Subcutaneous adipose tissue (tissue), 4 donors: ENCODE results near the gene OVCA2. TPM values are rescaled to one million over a fixed set of nuclear protein-coding genes. Genes with fewer than 3 reads are reported as not detected.

Experiments
- CTCF ChIP-seq: fragments of 450-650 bp; IDR thresholded peaks from one replicate; pipeline ENCODE4 v1.5.1; 2016; ENCODE audit warnings: low read depth, mild to moderate bottlenecking, control low read depth, antibody characterized with exemption, moderate library complexity
- total RNA-seq, 4 donors: library from RNA; depleted of rRNA; stranded (reverse); fragments of >200 nt; gene quantifications; one replicate each; pipeline ENCODE4 v1.1.0, GENCODE V29; 2016

OVCA2 gene
- total RNA-seq, 4 donors from 2014 or later, result 26.9 to 30.8 (median 29.5) TPM

DNA sequence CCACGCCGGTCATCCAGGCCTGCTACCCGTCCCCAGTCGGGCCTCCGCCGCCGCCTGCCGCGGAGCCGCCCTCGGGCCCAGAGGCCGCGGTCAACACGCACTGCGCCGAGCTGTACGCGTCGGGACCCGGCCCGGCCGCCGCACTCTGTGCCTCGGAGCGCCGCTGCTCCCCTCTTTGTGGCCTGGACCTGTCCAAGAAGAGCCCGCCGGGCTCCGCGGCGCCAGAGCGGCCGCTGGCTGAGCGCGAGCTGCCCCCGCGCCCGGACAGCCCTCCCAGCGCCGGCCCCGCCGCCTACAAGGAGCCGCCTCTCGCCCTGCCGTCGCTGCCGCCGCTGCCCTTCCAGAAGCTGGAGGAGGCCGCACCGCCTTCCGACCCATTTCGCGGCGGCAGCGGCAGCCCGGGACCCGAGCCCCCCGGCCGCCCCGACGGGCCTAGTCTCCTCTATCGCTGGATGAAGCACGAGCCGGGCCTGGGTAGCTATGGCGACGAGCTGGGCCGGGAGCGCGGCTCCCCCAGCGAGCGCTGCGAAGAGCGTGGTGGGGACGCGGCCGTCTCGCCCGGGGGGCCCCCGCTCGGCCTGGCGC, 15.4 kb downstream of the OVCA2 start:
- TF ChIP-seq CTCF, result no peak

GRCh38 chr17:2057760-2058585, 16.2 kb downstream of the OVCA2 start:
- no peak for TF ChIP-seq CTCF

DNA sequence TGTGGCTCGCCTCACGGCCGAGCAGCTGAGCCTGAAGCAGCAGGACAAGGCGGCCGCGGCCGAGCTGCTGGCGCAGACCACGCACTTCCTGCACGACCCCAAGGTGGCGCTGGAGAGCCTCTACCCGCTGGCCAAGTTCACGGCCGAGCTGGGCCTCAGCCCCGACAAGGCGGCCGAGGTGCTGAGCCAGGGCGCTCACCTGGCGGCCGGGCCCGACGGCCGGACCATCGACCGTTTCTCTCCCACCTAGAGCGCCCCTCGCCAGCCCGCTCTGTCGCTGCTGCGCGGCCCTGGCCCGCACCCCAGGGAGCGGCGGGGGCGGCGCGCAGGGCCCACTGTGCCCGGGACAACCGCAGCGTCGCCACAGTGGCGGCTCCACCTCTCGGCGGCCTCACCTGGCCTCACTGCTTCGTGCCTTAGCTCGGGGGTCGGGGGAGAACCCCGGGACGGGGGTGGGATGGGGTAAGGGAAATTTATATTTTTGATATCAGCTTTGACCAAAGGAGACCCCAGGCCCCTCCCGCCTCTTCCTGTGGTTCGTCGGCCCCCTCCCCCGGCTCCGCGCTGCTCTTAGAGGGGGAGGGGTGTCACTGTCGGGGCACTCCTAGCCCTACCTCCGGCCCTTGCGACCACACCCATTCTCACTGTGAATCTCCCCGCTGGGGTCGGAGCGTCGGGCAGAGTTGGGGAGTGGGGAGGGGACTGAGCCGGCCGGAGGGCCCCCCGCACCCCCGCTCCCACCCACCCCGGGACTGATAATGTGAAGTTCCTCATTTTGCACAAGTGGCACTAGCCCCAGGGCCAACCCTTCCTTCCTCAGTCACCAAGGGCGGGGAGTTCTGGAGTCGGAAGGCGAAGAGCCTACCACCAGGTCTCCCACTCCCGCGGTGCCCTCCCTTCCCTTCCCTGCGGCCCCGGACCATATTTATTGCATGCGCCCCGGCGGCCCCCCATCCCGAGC, 17.0 kb downstream of the OVCA2 start:
- no peak for TF ChIP-seq CTCF

DNA sequence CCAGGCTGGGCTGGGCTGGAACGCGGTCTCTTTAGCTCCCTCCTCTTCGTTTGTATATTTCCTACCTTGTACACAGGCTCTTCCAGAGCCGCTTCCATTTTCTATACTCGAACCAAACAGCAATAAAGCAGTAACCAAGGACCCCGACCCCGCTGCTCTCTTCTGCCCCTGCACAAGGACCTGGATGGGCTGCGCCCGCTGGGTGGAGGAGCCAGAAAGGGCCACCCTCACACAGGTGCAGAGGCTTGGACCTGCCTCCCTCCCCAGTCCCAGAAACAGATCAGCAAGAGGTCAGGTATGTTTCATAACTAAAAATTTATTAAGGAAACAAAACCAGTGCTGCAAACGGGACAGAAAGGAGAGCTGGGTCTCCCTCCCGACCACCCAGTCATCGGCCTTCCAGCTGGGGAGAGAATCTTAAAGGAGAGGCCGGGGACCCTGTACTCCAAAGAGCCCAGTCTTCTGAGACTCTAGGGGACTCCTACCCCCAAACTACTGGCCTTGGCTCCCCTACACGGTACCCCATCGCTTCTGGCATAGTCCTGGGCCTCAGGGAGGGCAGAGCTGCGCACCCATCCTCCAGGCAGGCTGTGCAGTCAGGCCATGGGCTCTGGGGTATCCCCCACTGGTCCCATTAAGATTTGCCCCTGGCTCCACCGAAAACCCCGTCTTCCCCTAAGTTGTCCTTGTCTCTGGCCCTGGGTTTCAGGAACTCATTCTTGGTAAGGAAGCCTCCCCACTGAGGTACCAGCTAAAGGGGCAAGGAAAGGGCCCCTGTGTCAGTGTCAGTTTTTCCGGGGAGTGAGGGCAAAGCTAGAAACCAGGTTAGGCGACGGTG, 17.9 kb downstream of the OVCA2 start:
- TF ChIP-seq CTCF, result no peak

GRCh38 chr17:2060385-2060658, 18.5 kb downstream of the OVCA2 start:
- TF ChIP-seq CTCF, result no peak

DNA sequence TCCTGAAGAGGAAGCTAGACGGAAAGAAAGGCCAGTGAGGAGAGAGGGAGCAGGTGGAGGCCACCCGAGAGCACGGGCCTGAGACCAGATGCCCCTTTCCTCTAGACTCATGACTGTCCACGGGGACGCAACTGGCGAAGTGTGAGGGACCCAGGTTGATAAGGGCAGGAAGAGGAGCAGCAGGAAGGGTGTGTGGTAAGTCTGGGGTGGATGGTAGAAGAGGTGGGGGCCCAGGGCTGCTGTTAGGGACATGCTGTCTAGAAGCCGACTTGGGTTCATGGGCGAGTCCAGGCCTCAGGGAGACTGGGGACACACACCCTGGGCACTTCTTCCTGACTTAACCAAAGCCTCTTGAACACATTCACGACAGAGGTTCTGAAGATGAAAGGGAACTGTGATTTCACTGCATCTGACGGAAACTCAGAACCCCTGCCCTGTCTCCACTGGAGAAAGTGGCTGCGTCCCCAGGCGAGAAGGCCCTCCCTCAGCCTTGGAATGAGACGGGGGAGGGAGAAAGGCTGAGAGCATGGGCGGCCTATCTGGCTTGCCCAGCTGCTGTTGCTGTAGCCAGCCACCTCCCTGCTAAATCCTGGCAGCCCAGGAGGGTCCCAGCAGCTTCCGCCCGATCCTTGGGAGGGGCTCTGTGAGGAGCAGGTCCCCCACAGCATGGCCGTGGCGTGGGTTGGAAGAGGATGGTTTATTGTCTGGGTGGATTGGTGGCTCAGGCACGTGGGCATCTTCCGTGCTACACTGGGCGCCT, 19.0 kb downstream of the OVCA2 start:
- TF ChIP-seq CTCF, result no peak
